Measurements from ENCODE around the gene ELOF1. TPM values are rescaled to one million over a fixed set of nuclear protein-coding genes. Genes with fewer than 3 reads are reported as not detected.
A peak's percentile ranks its signal among the peaks of the same experiment; 100 is the strongest.

The ELOF1 gene
- total RNA-seq, 1 donor from 2014 or later = 78.8 TPM

GRCh38 chr19:11563532-11563931 lies 4.5 kb upstream of the ELOF1 start:
- no peaks in the 10 kb centered on the region for H3K27me3 Mint-ChIP-seq (ENCODE audit: low read depth, unreplicated experiment)
- Histone ChIP-seq H3K36me3 (ENCODE audit: insufficient read depth, low read length) (no peaks in the 10 kb centered on the region), H3K27me3 (ENCODE audit: insufficient read depth, low read length) (no peaks in the 10 kb centered on the region), H3K4me3 (ENCODE audit: insufficient read depth, low read depth, low read length) (no peak overlapping the region), H3K9ac (ENCODE audit: low read length) (no peak overlapping the region), H3K9me3 (ENCODE audit: insufficient read depth, low read depth, low read length) (no peaks in the 10 kb centered on the region), H3K27ac (ENCODE audit: low read depth, low read length) (no peak overlapping the region), H4K20me1 (ENCODE audit: insufficient read depth, low read length) (peaks cover 2% of the 10 kb centered on the region), H3K4me2 (ENCODE audit: low read length) (no peak overlapping the region), H3K4me1 (ENCODE audit: insufficient read depth, low read length) (peaks cover 4% of the 10 kb centered on the region), H2AFZ (ENCODE audit: low read depth, low read length) (no peak overlapping the region), H3K79me2 (ENCODE audit: insufficient read depth, low read length) (peaks cover 5% of the 10 kb centered on the region)
- DNase-seq (ENCODE audit: low read depth) (no peak), FAIRE-seq (no peak)
- no peak overlapping the region for H3K4me3 Mint-ChIP-seq (ENCODE audit: unreplicated experiment)
- peaks cover 11% of the 10 kb centered on the region for H3K4me1 Mint-ChIP-seq (ENCODE audit: low read depth, unreplicated experiment)
- H3K9me3 Mint-ChIP-seq (ENCODE audit: unreplicated experiment) = no peaks in the 10 kb centered on the region
- no peak overlapping the region for H3K27ac Mint-ChIP-seq (ENCODE audit: unreplicated experiment)
- no peaks in the 10 kb centered on the region for H3K36me3 Mint-ChIP-seq (ENCODE audit: low read depth, unreplicated experiment)
- no peak for TF ChIP-seq CTCF (IDR thresholded peaks at IDR 0.05; ENCODE audit: insufficient read depth, low read depth, low read length)
- no peak for TF ChIP-seq EZH2 (IDR thresholded peaks at IDR 0.05; ENCODE audit: insufficient read depth, low read length)

- H3K36me3 Mint-ChIP-seq (ENCODE audit: low read depth, unreplicated experiment) = no peaks in the 10 kb centered on the region
- H3K4me2 ChIP-seq (ENCODE audit: low read length) = peak overlapping the region; percentile 29
- no peak overlapping the region for H2AFZ ChIP-seq (ENCODE audit: low read depth, low read length)
- peaks cover 7% of the 10 kb centered on the region for H3K4me1 ChIP-seq (ENCODE audit: insufficient read depth, low read length)
- H3K9me3 ChIP-seq (ENCODE audit: insufficient read depth, low read depth, low read length) = no peaks in the 10 kb centered on the region
- peaks cover 14% of the 10 kb centered on the region for H3K4me1 Mint-ChIP-seq (ENCODE audit: low read depth, unreplicated experiment)
- DNase-seq (ENCODE audit: low read depth) (peak; percentile 39), FAIRE-seq (no peak)
- H3K4me3 ChIP-seq (ENCODE audit: insufficient read depth, low read depth, low read length) = no peak overlapping the region
- peaks cover 2% of the 10 kb centered on the region for H3K36me3 ChIP-seq (ENCODE audit: insufficient read depth, low read length)
- H3K27ac Mint-ChIP-seq (ENCODE audit: unreplicated experiment) = peak overlapping the region; percentile 27
- no peak overlapping the region for H3K27ac ChIP-seq (ENCODE audit: low read depth, low read length)
- H4K20me1 ChIP-seq (ENCODE audit: insufficient read depth, low read length) = peaks cover 29% of the 10 kb centered on the region
- TF ChIP-seq CTCF (IDR thresholded peaks at IDR 0.05; ENCODE audit: insufficient read depth, low read depth, low read length) (peak; percentile 78), EZH2 (IDR thresholded peaks at IDR 0.05; ENCODE audit: insufficient read depth, low read length) (no peak)
- no peaks in the 10 kb centered on the region for H3K9me3 Mint-ChIP-seq (ENCODE audit: unreplicated experiment)
- peak overlapping the region; percentile 78 for H3K4me3 Mint-ChIP-seq (ENCODE audit: unreplicated experiment)
- no peaks in the 10 kb centered on the region for H3K27me3 ChIP-seq (ENCODE audit: insufficient read depth, low read length)
- H3K9ac ChIP-seq (ENCODE audit: low read length) = no peak overlapping the region
- H3K79me2 ChIP-seq (ENCODE audit: insufficient read depth, low read length) = peaks cover 35% of the 10 kb centered on the region
- no peaks in the 10 kb centered on the region for H3K27me3 Mint-ChIP-seq (ENCODE audit: low read depth, unreplicated experiment)
Measured at GRCh38 chr19:11560404-11561051, 1.5 kb upstream of the ELOF1 start.
